WTC11 (cell line): Measurements from ENCODE around the gene QRSL1. TPM values are rescaled to one million over a fixed set of nuclear protein-coding genes. Genes with fewer than 3 reads are reported as not detected.

Experiments
- ATAC-seq: fragments of 200-7000 bp; cut with Tn5 transposase; 2 replicates; pipeline ENCODE4 v1.10.0; 2021; ENCODE audit warnings: mild to moderate bottlenecking, moderate library complexity
- CTCF ChIA-PET: fragments of 300-600 bp; sonication (Branson Sonifier 250); formaldehyde crosslinking; loops from one replicate; lab custom pipeline; 2021; ENCODE audit warnings: antibody characterized with exemption; lab: Charles Lee
- POLR2A ChIA-PET: fragments of 350-600 bp; sonication (Branson Sonifier 250); formaldehyde crosslinking; loops from one replicate; lab custom pipeline; 2021; ENCODE audit warnings: antibody characterized with exemption; lab: Charles Lee
- DNase-seq: peaks from one replicate; pipeline ENCODE4 v3.0.0; 2021; ENCODE audit warnings: low spot score
- H3K27ac Mint-ChIP-seq: 2 replicates; pipeline ENCODE4 v1.8.0; 2021; ENCODE audit warnings: mixed read lengths
- H3K27me3 Mint-ChIP-seq: 2 replicates; pipeline ENCODE4 v1.8.0; 2021; ENCODE audit warnings: low read depth, mild to moderate bottlenecking, moderate library complexity, mixed read lengths
- H3K36me3 Mint-ChIP-seq: 2 replicates; pipeline ENCODE4 v1.8.0; 2021; ENCODE audit warnings: mixed read lengths
- H3K4me1 Mint-ChIP-seq: 2 replicates; pipeline ENCODE4 v1.8.0; 2022; ENCODE audit warnings: mixed read lengths
- H3K4me3 Mint-ChIP-seq: 2 replicates; pipeline ENCODE4 v1.8.0; 2021; ENCODE audit warnings: mild to moderate bottlenecking, moderate library complexity, mixed read lengths
- H3K9me3 Mint-ChIP-seq: 2 replicates; pipeline ENCODE4 v1.8.0; 2021; ENCODE audit warnings: mixed read lengths
- AR ChIP-seq: fragments of 250-450 bp; sonication (Bioruptor Pico); IDR thresholded peaks from 2 replicates; pipeline ENCODE4 v1.9.0; 2021; ENCODE audit warnings: mild to moderate bottlenecking
- ATF1 ChIP-seq: sonication (generic); formaldehyde crosslinking; IDR thresholded peaks from 2 replicates; pipeline ENCODE4 v1.8.1; 2023; ENCODE audit warnings: mild to moderate bottlenecking, moderate library complexity, missing genetic modification reagents
- ATF3 ChIP-seq: sonication (generic); formaldehyde crosslinking; conservative IDR thresholded peaks from 2 replicates; pipeline ENCODE4 v1.8.1; 2022; ENCODE audit warnings: mild to moderate bottlenecking, missing genetic modification reagents
- CREB1 ChIP-seq: sonication (generic); formaldehyde crosslinking; IDR thresholded peaks from 2 replicates; pipeline ENCODE4 v1.8.0; 2023; ENCODE audit warnings: mild to moderate bottlenecking, missing genetic modification reagents
- CREM ChIP-seq: sonication (generic); formaldehyde crosslinking; IDR thresholded peaks from 2 replicates; pipeline ENCODE4 v1.8.1; 2022; ENCODE audit warnings: mild to moderate bottlenecking, missing genetic modification reagents, moderate library complexity
- E2F1 ChIP-seq: sonication (generic); formaldehyde crosslinking; IDR thresholded peaks from 2 replicates; pipeline ENCODE4 v1.8.0; 2022; ENCODE audit warnings: mild to moderate bottlenecking, missing genetic modification reagents
- E2F4 ChIP-seq: sonication (generic); formaldehyde crosslinking; IDR thresholded peaks from 2 replicates; pipeline ENCODE4 v1.8.1; 2022; ENCODE audit warnings: low read depth, mild to moderate bottlenecking, moderate library complexity, missing genetic modification reagents, borderline replicate concordance
- ETV6 ChIP-seq: sonication (generic); formaldehyde crosslinking; IDR thresholded peaks from 2 replicates; pipeline ENCODE4 v1.8.1; 2022; ENCODE audit warnings: mild to moderate bottlenecking, missing genetic modification reagents
- FOXP1 ChIP-seq: sonication (generic); formaldehyde crosslinking; IDR thresholded peaks from 2 replicates; pipeline ENCODE4 v1.8.0; 2022; ENCODE audit warnings: missing genetic modification reagents, mild to moderate bottlenecking, moderate library complexity, borderline replicate concordance
- GTF2I ChIP-seq: fragments of 250-450 bp; sonication (Bioruptor Pico); conservative IDR thresholded peaks from 2 replicates; pipeline ENCODE4 v1.4.0; 2021; ENCODE audit warnings: mild to moderate bottlenecking
- IRF2 ChIP-seq: sonication (generic); formaldehyde crosslinking; IDR thresholded peaks from 2 replicates; pipeline ENCODE4 v1.8.0; 2022; ENCODE audit warnings: low read depth, missing genetic modification reagents, borderline replicate concordance
- MAX ChIP-seq: sonication (generic); formaldehyde crosslinking; IDR thresholded peaks from 2 replicates; pipeline ENCODE4 v1.8.0; 2022; ENCODE audit warnings: mild to moderate bottlenecking, missing genetic modification reagents
- MXD4 ChIP-seq: fragments of 250-450 bp; sonication (Bioruptor Pico); IDR thresholded peaks from 2 replicates; pipeline ENCODE4 v1.8.0; 2021; ENCODE audit warnings: mild to moderate bottlenecking, moderate library complexity, borderline replicate concordance
- NFE2L1 ChIP-seq: sonication (generic); formaldehyde crosslinking; IDR thresholded peaks from 2 replicates; pipeline ENCODE4 v1.8.1; 2023; ENCODE audit warnings: missing genetic modification reagents
- NR1H2 ChIP-seq: sonication (generic); formaldehyde crosslinking; IDR thresholded peaks from 2 replicates; pipeline ENCODE4 v1.9.0; 2021; ENCODE audit warnings: mild to moderate bottlenecking, moderate library complexity, missing genetic modification reagents
- OVOL2 ChIP-seq: fragments of 250-450 bp; sonication (Bioruptor Pico); IDR thresholded peaks from 2 replicates; pipeline ENCODE4 v1.9.0; 2021; ENCODE audit warnings: mild to moderate bottlenecking, borderline replicate concordance
- PRDM15 ChIP-seq: sonication (generic); formaldehyde crosslinking; IDR thresholded peaks from 2 replicates; pipeline ENCODE4 v1.8.0; 2022; ENCODE audit warnings: missing genetic modification reagents
- PREB ChIP-seq: sonication (generic); formaldehyde crosslinking; IDR thresholded peaks from 2 replicates; pipeline ENCODE4 v1.8.1; 2022; ENCODE audit warnings: mild to moderate bottlenecking, missing genetic modification reagents, moderate library complexity, borderline replicate concordance
- RELA ChIP-seq: sonication (generic); formaldehyde crosslinking; IDR thresholded peaks from 2 replicates; pipeline ENCODE4 v1.8.1; 2022; ENCODE audit warnings: missing genetic modification reagents, mild to moderate bottlenecking, borderline replicate concordance
- ZBTB21 ChIP-seq: sonication (generic); formaldehyde crosslinking; IDR thresholded peaks from 2 replicates; pipeline ENCODE4 v1.8.1; 2023; ENCODE audit warnings: mild to moderate bottlenecking, missing genetic modification reagents, borderline replicate concordance
- ZBTB43 ChIP-seq: sonication (generic); formaldehyde crosslinking; IDR thresholded peaks from 2 replicates; pipeline ENCODE4 v1.8.1; 2023; ENCODE audit warnings: mild to moderate bottlenecking, missing genetic modification reagents
- ZNF121 ChIP-seq: sonication (generic); formaldehyde crosslinking; IDR thresholded peaks from 2 replicates; pipeline ENCODE4 v1.8.0; 2023; ENCODE audit warnings: missing genetic modification reagents
- ZNF396 ChIP-seq: fragments of 250-450 bp; sonication (Bioruptor Pico); IDR thresholded peaks from 2 replicates; pipeline ENCODE4 v1.8.0; 2021; ENCODE audit warnings: mild to moderate bottlenecking, moderate library complexity, borderline replicate concordance
- ZNF416 ChIP-seq: fragments of 250-450 bp; sonication (Bioruptor Pico); IDR thresholded peaks from 2 replicates; pipeline ENCODE4 v1.9.0; 2021; ENCODE audit warnings: mild to moderate bottlenecking, inconsistent platforms
- total RNA-seq: library from RNA; stranded (reverse); gene quantifications from 3 replicates; pipeline ENCODE4 v1.2.3, GENCODE V29; 2021

The QRSL1 gene
- total RNA-seq, 1 experiment from 2014 or later, result 17.7 TPM

GRCh38 chr6:106684011-106684410 is 54.6 kb downstream of the QRSL1 start:
- DNase-seq, result no peak
- no peaks in the 10 kb centered on the region for H3K36me3 Mint-ChIP-seq
- ChIA-PET POLR2A (no interaction called here), CTCF (no interaction called here)
- no peak for ATAC-seq
- TF ChIP-seq ATF1 (CRISPR knock-in tag) (no peak), E2F4 (CRISPR knock-in tag) (no peak), IRF2 (no peak), ATF3 (CRISPR knock-in tag) (no peak), FOXP1 (CRISPR knock-in tag) (no peak), NFE2L1 (CRISPR knock-in tag) (no peak), ZBTB43 (CRISPR knock-in tag) (no peak), E2F1 (CRISPR knock-in tag) (no peak), PREB (CRISPR knock-in tag) (no peak), ZNF416 (CRISPR knock-in tag) (no peak), AR (CRISPR knock-in tag) (no peak), CREB1 (no peak), ETV6 (CRISPR knock-in tag) (no peak), CREM (no peak), RELA (no peak), ZBTB21 (CRISPR knock-in tag) (no peak), MXD4 (CRISPR knock-in tag) (no peak), NR1H2 (CRISPR knock-in tag) (no peak)
- H3K4me1 Mint-ChIP-seq, result peaks cover 17% of the 10 kb centered on the region
- no peaks in the 10 kb centered on the region for H3K27me3 Mint-ChIP-seq
- H3K4me3 Mint-ChIP-seq, result no peak overlapping the region
- H3K9me3 Mint-ChIP-seq, result no peaks in the 10 kb centered on the region
- no peak overlapping the region; the same call in 1 of the 2 replicates for H3K27ac Mint-ChIP-seq

- Mint-ChIP-seq H3K4me1 (peaks cover 17% of the 10 kb centered on the region), H3K27me3 (no peaks in the 10 kb centered on the region), H3K36me3 (no peaks in the 10 kb centered on the region), H3K4me3 (no peak overlapping the region), H3K9me3 (no peaks in the 10 kb centered on the region), H3K27ac (no peak overlapping the region)
- ChIA-PET POLR2A (no interaction called here), CTCF (no interaction called here)
- no peak for DNase-seq
- ATAC-seq, result no peak
- no peak for TF ChIP-seq GTF2I (CRISPR knock-in tag)
- TF ChIP-seq OVOL2 (CRISPR knock-in tag), result no peak
- TF ChIP-seq E2F4 (CRISPR knock-in tag), result no peak
- TF ChIP-seq ZNF396 (CRISPR knock-in tag), result no peak
- no peak for TF ChIP-seq ETV6 (CRISPR knock-in tag)
- TF ChIP-seq ZNF121 (CRISPR knock-in tag), result no peak
- TF ChIP-seq PRDM15 (CRISPR knock-in tag), result no peak
- no peak for TF ChIP-seq MAX (CRISPR knock-in tag)
These were observed 56.5 kb downstream of the QRSL1 start for GRCh38 chr6:106685833-106686232.
